CD14-positive monocyte (primary cell): ENCODE measurements around the gene SSBP3. TPM values are rescaled to one million over a fixed set of nuclear protein-coding genes. Genes with fewer than 3 reads are reported as not detected.
A peak's percentile ranks its signal among the peaks of the same experiment; 100 is the strongest.

Experiments used
- DNase-seq, 3 donors: peaks; one replicate each; pipeline ENCODE4 v3.0.0-alpha.2; 2011 to 2022
- H2AFZ ChIP-seq: 2 replicates; pipeline ENCODE4 v1.6.0; 2012; ENCODE audit warnings: mild to moderate bottlenecking, low read depth, low read length, inconsistent platforms; ENCODE audit not compliant: insufficient read depth, poor library complexity, severe bottlenecking
- H3K27ac ChIP-seq, 2 donors: 1 replicate in 1 of 2; 2 replicates in 1 of 2; pipeline ENCODE4 v1.5.1; 2012 to 2013; ENCODE audit warnings: low read length in 2 of 2, control low read depth in 1 of 2, inconsistent platforms in 1 of 2, low read depth in 1 of 2, mild to moderate bottlenecking in 1 of 2
- H3K27me3 ChIP-seq, 2 donors: one replicate each; pipeline versions ENCODE4 v1.6.0 to v1.6.1; 2011 to 2013; ENCODE audit warnings: low read length in 2 of 2; ENCODE audit not compliant: control insufficient read depth in 2 of 2, insufficient read depth in 2 of 2
- H3K36me3 ChIP-seq, 2 donors: replicated peaks in 1 of 2; 1 replicate in 1 of 2; 2 replicates in 1 of 2; pipeline versions ENCODE4 v1.5.1 to v1.6.1; 2012 to 2013; ENCODE audit warnings: low read length in 2 of 2, control low read depth in 1 of 2, inconsistent platforms in 1 of 2, mild to moderate bottlenecking in 1 of 2; ENCODE audit not compliant: insufficient read depth in 2 of 2, control insufficient read depth in 1 of 2
- H3K4me1 ChIP-seq, 2 donors: 1 replicate in 1 of 2; 2 replicates in 1 of 2; pipeline versions ENCODE4 v1.5.1 to v1.6.1; 2012 to 2013; ENCODE audit warnings: low read length in 2 of 2, control low read depth in 1 of 2, inconsistent platforms in 1 of 2, mild to moderate bottlenecking in 1 of 2, moderate library complexity in 1 of 2; ENCODE audit not compliant: insufficient read depth in 2 of 2, control insufficient read depth in 1 of 2
- H3K4me2 ChIP-seq: replicated peaks from 2 replicates; pipeline ENCODE3; 2012; ENCODE audit warnings: low read length, moderate library complexity, mild to moderate bottlenecking; ENCODE audit not compliant: poor library complexity, severe bottlenecking; ENCODE audit errors: extremely low read depth
- H3K4me3 ChIP-seq, 3 experiments: fragments of 200-600 bp in 1 of 3; sonication (generic) in 1 of 3; replicated peaks in 1 of 3; 1 replicate in 2 of 3; 2 replicates in 1 of 3; pipeline ENCODE4 v1.5.1; 2011 to 2013; ENCODE audit warnings: low read length in 3 of 3, mild to moderate bottlenecking in 3 of 3, control low read depth in 2 of 3, low read depth in 2 of 3, inconsistent platforms in 1 of 3, moderate library complexity in 1 of 3
- H3K79me2 ChIP-seq: 2 replicates; pipeline ENCODE4 v1.6.0; 2012; ENCODE audit warnings: mild to moderate bottlenecking, control low read depth, inconsistent platforms, low read length, moderate library complexity; ENCODE audit not compliant: insufficient read depth
- H3K9ac ChIP-seq: 2 replicates; pipeline ENCODE4 v1.6.0; 2017; ENCODE audit warnings: low read length, mild to moderate bottlenecking; ENCODE audit not compliant: insufficient read depth, poor library complexity, severe bottlenecking
- H3K9me3 ChIP-seq, 2 donors: replicated peaks in 1 of 2; 1 replicate in 1 of 2; 2 replicates in 1 of 2; pipeline versions ENCODE4 v1.5.1 to v1.6.1; 2012 to 2013; ENCODE audit warnings: low read length in 2 of 2, control low read depth in 1 of 2; ENCODE audit not compliant: control insufficient read depth in 1 of 2, insufficient read depth in 1 of 2
- H4K20me1 ChIP-seq: 2 replicates; pipeline ENCODE4 v1.6.0; 2012; ENCODE audit warnings: mild to moderate bottlenecking, low read length, control low read depth, moderate library complexity; ENCODE audit not compliant: insufficient read depth
- H3K27ac Mint-ChIP-seq, 7 donors: one replicate each; pipeline ENCODE4 v1.8.0; 2020; ENCODE audit warnings: mild to moderate bottlenecking in 7 of 7, mixed read lengths in 7 of 7, moderate library complexity in 6 of 7, inconsistent platforms in 2 of 7
- H3K27me3 Mint-ChIP-seq, 3 donors: one replicate each; pipeline ENCODE4 v1.8.0; 2021 to 2022; ENCODE audit warnings: low read depth in 3 of 3, mild to moderate bottlenecking in 3 of 3, mixed read lengths in 3 of 3, moderate library complexity in 3 of 3, inconsistent platforms in 1 of 3
- H3K36me3 Mint-ChIP-seq, 2 donors: one replicate each; pipeline ENCODE4 v1.8.0; 2020; ENCODE audit warnings: mixed read lengths in 2 of 2, inconsistent platforms in 1 of 2, mild to moderate bottlenecking in 1 of 2
- H3K4me1 Mint-ChIP-seq: one replicate; pipeline ENCODE4 v1.8.0; 2020; ENCODE audit warnings: mild to moderate bottlenecking, mixed read lengths
- H3K4me3 Mint-ChIP-seq, 2 donors: one replicate each; pipeline ENCODE4 v1.8.0; 2020; ENCODE audit warnings: mild to moderate bottlenecking in 2 of 2, mixed read lengths in 2 of 2, moderate library complexity in 1 of 2
- H3K9me3 Mint-ChIP-seq, 7 donors: one replicate each; pipeline ENCODE4 v1.8.0; 2020 to 2022; ENCODE audit warnings: mixed read lengths in 7 of 7, mild to moderate bottlenecking in 6 of 7, moderate library complexity in 6 of 7, inconsistent platforms in 2 of 7
- CTCF ChIP-seq: fragments of 200-600 bp; IDR thresholded peaks from one replicate; pipeline ENCODE4 v1.8.0; 2022; ENCODE audit warnings: antibody characterized with exemption, mild to moderate bottlenecking
- WGBS: methylation state at CpG from one replicate; pipeline ENCODE4 v1.1.5; 2013; ENCODE audit warnings: missing lambda C conversion rate; ENCODE audit not compliant: insufficient coverage; 5-methylcytosine and 5-hydroxymethylcytosine counted together
- intact Hi-C, 2 donors: fragments of 100-400 bp; cut with micrococcal nuclease; formaldehyde crosslinking; loops; one replicate each; pipeline versions ENCODE4 v1.15.0 to v1.15.1; 2023
- polyA plus RNA-seq, 3 donors: library from polyadenylated mRNA; depleted of rRNA in 1 of 3; unstranded in 2 of 3; stranded (reverse) in 1 of 3; fragments of 300-500 nt in 2 of 3; fragments of >200 nt in 1 of 3; fragmentation: Illumina TruSeq in 2 of 3; gene quantifications; 1 replicate in 2 of 3; 2 replicates in 1 of 3; pipeline ENCODE4 v1.2.3, GENCODE V29; 2012 to 2021

The SSBP3 gene
- polyA plus RNA-seq, 3 donors, result 4.1 to 30.7 (median 4.3) TPM

GRCh38 chr1:54238353-54239034, 167.7 kb downstream of the SSBP3 start:
- WGBS, result 0% methylated on average over 7 of the region's 12 CpGs
- peaks cover 21 to 22% of the 10 kb centered on the region in 2 donors for H3K4me1 ChIP-seq
- intact Hi-C loops, result no loop called here
- no peaks in the 10 kb centered on the region for H4K20me1 ChIP-seq
- peak overlapping the region; percentile 53 to 74 for H3K27ac ChIP-seq
- H3K9ac ChIP-seq, result peak overlapping the region; percentile 49
- peak overlapping the region; percentile 62 to 91 (median 84) for H3K27ac Mint-ChIP-seq
- H3K36me3 Mint-ChIP-seq, result peaks cover 26 to 49% of the 10 kb centered on the region in 2 donors
- peaks cover 26% of the 10 kb centered on the region for H3K4me1 Mint-ChIP-seq
- peaks cover 5 to 28% of the 10 kb centered on the region in 2 donors for H3K36me3 ChIP-seq
- H3K4me3 Mint-ChIP-seq, result peak overlapping the region; percentile 41 to 76
- peak overlapping the region; percentile 26 for H2AFZ ChIP-seq
- H3K27me3 Mint-ChIP-seq, result peaks cover 0 to 1% (median 0%) of the 10 kb centered on the region in 3 donors
- H3K4me2 ChIP-seq, result peak overlapping the region; percentile 38
- H3K9me3 Mint-ChIP-seq, result no peaks in the 10 kb centered on the region
- TF ChIP-seq CTCF, result no peak
- no peaks in the 10 kb centered on the region for H3K27me3 ChIP-seq
- peak; percentile 82 to 85 (median 83) for DNase-seq
- H3K79me2 ChIP-seq, result no peaks in the 10 kb centered on the region
- H3K4me3 ChIP-seq, result no peak overlapping the region
- H3K9me3 ChIP-seq, result no peaks in the 10 kb centered on the region

GRCh38 chr1:54237586-54237985, 168.6 kb downstream of the SSBP3 start:
- H3K27ac ChIP-seq, result peak overlapping the region in 1 of 2 donors; percentile 74
- H2AFZ ChIP-seq, result no peak overlapping the region
- Mint-ChIP-seq H3K27ac (peak overlapping the region in 3 of 7 donors; percentile 7 to 62 (median 58)), H3K27me3 (peaks cover 0 to 1% (median 0%) of the 10 kb centered on the region in 3 donors), H3K4me3 (no peak overlapping the region), H3K9me3 (no peaks in the 10 kb centered on the region), H3K4me1 (peaks cover 26% of the 10 kb centered on the region), H3K36me3 (peaks cover 21 to 45% of the 10 kb centered on the region in 2 donors)
- intact Hi-C loops, result no loop called here
- H3K27me3 ChIP-seq, result no peaks in the 10 kb centered on the region
- H3K9me3 ChIP-seq, result no peaks in the 10 kb centered on the region
- H3K4me1 ChIP-seq, result peaks cover 21 to 22% of the 10 kb centered on the region in 2 donors
- no peak overlapping the region for H3K4me2 ChIP-seq
- WGBS, result 87% methylated on average over 8 of the region's 10 CpGs
- H3K79me2 ChIP-seq, result no peaks in the 10 kb centered on the region
- peak in 2 of 3 donors; percentile 11 to 15 for DNase-seq
- peaks cover 5 to 28% of the 10 kb centered on the region in 2 donors for H3K36me3 ChIP-seq
- H3K4me3 ChIP-seq, result no peak overlapping the region
- H4K20me1 ChIP-seq, result no peaks in the 10 kb centered on the region
- no peak overlapping the region for H3K9ac ChIP-seq
- no peak for TF ChIP-seq CTCF
